AG10803 (cell line): Measurements from ENCODE around the gene RNF7.
"Not testable (repeated sequence)": the region's sequence is repeated elsewhere in the genome, so short reads cannot be mapped to it uniquely, and the experiment has no call there.

ENCODE experiments used
- DNase-seq: peaks from one replicate; pipeline ENCODE4 v3.0.0; 2010; ENCODE audit warnings: low read depth
- H3K4me3 ChIP-seq: 2 replicates; pipeline ENCODE4 v1.5.1; 2011; ENCODE audit warnings: mild to moderate bottlenecking, low read length, control low read depth
- CTCF ChIP-seq: conservative IDR thresholded peaks from 2 replicates; pipeline ENCODE4 v1.5.1; 2011; ENCODE audit warnings: mild to moderate bottlenecking, low read length, control low read depth, inconsistent platforms

RNF7 gene

GRCh38 chr3:141779667-141780066, 41.6 kb downstream of the RNF7 start:
- H3K4me3 ChIP-seq: no peak overlapping the region
- DNase-seq: no peak
- no peak for TF ChIP-seq CTCF

- DNase-seq: no peak
- no peak overlapping the region for H3K4me3 ChIP-seq
- TF ChIP-seq CTCF: no peak; the same call in 1 of the 2 replicates
These were observed 44.4 kb downstream of the RNF7 start for GRCh38 chr3:141782386-141782932.

GRCh38 chr3:141783632-141784031, 45.5 kb downstream of the RNF7 start:
- H3K4me3 ChIP-seq: no peak overlapping the region
- TF ChIP-seq CTCF: no peak
- DNase-seq: no peak

- no peak overlapping the region for H3K4me3 ChIP-seq
These were observed 46.0 kb downstream of the RNF7 start for GRCh38 chr3:141784096-141784495.

GRCh38 chr3:141784531-141784930, 46.4 kb downstream of the RNF7 start:
- DNase-seq: no peak
- no peak for TF ChIP-seq CTCF
- H3K4me3 ChIP-seq: no peak overlapping the region

More at GRCh38 chr3:141784096-141784495, 46.0 kb downstream of the RNF7 start:
- no peak for TF ChIP-seq CTCF
- no peak for DNase-seq

- no peak for TF ChIP-seq CTCF
- DNase-seq: no peak
- no peak overlapping the region for H3K4me3 ChIP-seq
These were observed 50.1 kb downstream of the RNF7 start for GRCh38 chr3:141788149-141788548.

- not testable (repeated sequence) for DNase-seq, H3K4me3 ChIP-seq
These were observed 50.7 kb downstream of the RNF7 start for GRCh38 chr3:141788750-141789149.

- DNase-seq: no peak
- TF ChIP-seq CTCF: no peak
- H3K4me3 ChIP-seq: no peak overlapping the region
These were observed 51.2 kb downstream of the RNF7 start for GRCh38 chr3:141789281-141789680.
